ENCODE measurements around the gene NR3C2. TPM values are rescaled to one million over a fixed set of nuclear protein-coding genes. Genes with fewer than 3 reads are reported as not detected.

The NR3C2 gene
- total RNA-seq, 1 experiment from 2014 or later = 2.7 TPM

DNA sequence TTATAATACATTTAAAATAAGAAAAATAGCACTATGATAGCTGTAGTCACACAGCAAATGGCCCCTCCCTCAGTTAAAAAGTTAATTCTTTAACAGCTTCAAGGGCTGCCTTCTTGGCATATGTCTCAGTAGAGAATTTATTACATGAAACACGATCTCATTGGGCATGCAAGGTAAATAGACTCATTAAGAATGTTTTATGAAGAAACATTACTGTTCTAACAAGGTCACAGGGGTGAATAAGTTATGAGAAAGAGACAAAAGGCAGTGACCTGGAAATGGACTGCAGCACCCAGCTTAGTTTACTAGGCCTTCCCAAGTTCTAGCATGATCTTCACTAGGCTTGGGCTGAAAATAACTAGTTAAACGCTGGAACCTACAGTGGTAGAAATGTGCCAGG, 277.7 kb downstream of the NR3C2 start:
- DNase-seq (ENCODE audit: low read depth, low spot score) = no peak
- Histone ChIP-seq H2AFZ (ENCODE audit: low read depth, low read length, poor library complexity, severe bottlenecking) (no peak overlapping the region), H4K20me1 (ENCODE audit: insufficient read depth) (no peaks in the 10 kb centered on the region), H3K36me3 (ENCODE audit: control insufficient read depth in 1 of 2, insufficient read depth in 2 of 2, low read length in 2 of 2) (no peaks in the 10 kb centered on the region), H3K4me1 (ENCODE audit: control insufficient read depth in 1 of 2, insufficient read depth in 2 of 2, low read length in 2 of 2) (no peaks in the 10 kb centered on the region), H3K9ac (ENCODE audit: low read length) (no peak overlapping the region), H3K27ac (ENCODE audit: low read depth, low read length) (no peak overlapping the region), H3K4me3 (replicated peaks in 1 of 2; ENCODE audit: low read depth in 1 of 2, low read length in 2 of 2) (no peak overlapping the region), H3K4me2 (ENCODE audit: low read length) (no peak overlapping the region), H3K79me2 (ENCODE audit: insufficient read depth, low read length) (no peaks in the 10 kb centered on the region), H3K27me3 (ENCODE audit: insufficient read depth, low read length) (no peaks in the 10 kb centered on the region), H3K9me2 (ENCODE audit: insufficient read depth) (no peaks in the 10 kb centered on the region), H3K9me3 (ENCODE audit: control insufficient read depth in 1 of 2, insufficient read depth in 1 of 2, low read depth in 1 of 2, low read length in 2 of 2) (no peaks in the 10 kb centered on the region)
- POLR2A ChIA-PET = no interaction called here
- BruUV-seq (replicated peaks) = no TSS peak
- no peak for TF ChIP-seq EZH2phosphoT487 (IDR thresholded peaks at IDR 0.05; ENCODE audit: borderline replicate concordance)
- TF ChIP-seq, protein P1, sequence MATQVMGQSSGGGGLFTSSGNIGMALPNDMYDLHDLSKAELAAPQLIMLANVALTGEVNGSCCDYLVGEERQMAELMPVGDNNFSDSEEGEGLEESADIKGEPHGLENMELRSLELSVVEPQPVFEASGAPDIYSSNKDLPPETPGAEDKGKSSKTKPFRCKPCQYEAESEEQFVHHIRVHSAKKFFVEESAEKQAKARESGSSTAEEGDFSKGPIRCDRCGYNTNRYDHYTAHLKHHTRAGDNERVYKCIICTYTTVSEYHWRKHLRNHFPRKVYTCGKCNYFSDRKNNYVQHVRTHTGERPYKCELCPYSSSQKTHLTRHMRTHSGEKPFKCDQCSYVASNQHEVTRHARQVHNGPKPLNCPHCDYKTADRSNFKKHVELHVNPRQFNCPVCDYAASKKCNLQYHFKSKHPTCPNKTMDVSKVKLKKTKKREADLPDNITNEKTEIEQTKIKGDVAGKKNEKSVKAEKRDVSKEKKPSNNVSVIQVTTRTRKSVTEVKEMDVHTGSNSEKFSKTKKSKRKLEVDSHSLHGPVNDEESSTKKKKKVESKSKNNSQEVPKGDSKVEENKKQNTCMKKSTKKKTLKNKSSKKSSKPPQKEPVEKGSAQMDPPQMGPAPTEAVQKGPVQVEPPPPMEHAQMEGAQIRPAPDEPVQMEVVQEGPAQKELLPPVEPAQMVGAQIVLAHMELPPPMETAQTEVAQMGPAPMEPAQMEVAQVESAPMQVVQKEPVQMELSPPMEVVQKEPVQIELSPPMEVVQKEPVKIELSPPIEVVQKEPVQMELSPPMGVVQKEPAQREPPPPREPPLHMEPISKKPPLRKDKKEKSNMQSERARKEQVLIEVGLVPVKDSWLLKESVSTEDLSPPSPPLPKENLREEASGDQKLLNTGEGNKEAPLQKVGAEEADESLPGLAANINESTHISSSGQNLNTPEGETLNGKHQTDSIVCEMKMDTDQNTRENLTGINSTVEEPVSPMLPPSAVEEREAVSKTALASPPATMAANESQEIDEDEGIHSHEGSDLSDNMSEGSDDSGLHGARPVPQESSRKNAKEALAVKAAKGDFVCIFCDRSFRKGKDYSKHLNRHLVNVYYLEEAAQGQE (IDR thresholded peaks at IDR 0.05; ENCODE audit: low read depth) = no peak
- no peak for TF ChIP-seq YY1 (IDR thresholded peaks at IDR 0.05; ENCODE audit: extremely low read depth, insufficient replicate concordance, low read depth, low read length)
- no peak for TF ChIP-seq ZNF274 (IDR thresholded peaks at IDR 0.05; ENCODE audit: low read depth, low read length)
- TF ChIP-seq POLR2A (IDR thresholded peaks at IDR 0.05; ENCODE audit: borderline replicate concordance, extremely low read depth, insufficient read depth, insufficient read length) = no peak
- no peak for TF ChIP-seq SP1 (IDR thresholded peaks at IDR 0.05; ENCODE audit: low read depth)
- TF ChIP-seq, protein P2, sequence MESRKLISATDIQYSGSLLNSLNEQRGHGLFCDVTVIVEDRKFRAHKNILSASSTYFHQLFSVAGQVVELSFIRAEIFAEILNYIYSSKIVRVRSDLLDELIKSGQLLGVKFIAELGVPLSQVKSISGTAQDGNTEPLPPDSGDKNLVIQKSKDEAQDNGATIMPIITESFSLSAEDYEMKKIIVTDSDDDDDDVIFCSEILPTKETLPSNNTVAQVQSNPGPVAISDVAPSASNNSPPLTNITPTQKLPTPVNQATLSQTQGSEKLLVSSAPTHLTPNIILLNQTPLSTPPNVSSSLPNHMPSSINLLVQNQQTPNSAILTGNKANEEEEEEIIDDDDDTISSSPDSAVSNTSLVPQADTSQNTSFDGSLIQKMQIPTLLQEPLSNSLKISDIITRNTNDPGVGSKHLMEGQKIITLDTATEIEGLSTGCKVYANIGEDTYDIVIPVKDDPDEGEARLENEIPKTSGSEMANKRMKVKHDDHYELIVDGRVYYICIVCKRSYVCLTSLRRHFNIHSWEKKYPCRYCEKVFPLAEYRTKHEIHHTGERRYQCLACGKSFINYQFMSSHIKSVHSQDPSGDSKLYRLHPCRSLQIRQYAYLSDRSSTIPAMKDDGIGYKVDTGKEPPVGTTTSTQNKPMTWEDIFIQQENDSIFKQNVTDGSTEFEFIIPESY (IDR thresholded peaks at IDR 0.05; ENCODE audit: extremely low read depth, insufficient replicate concordance, low read length) = no peak
- no peak for TF ChIP-seq CBX3 (IDR thresholded peaks at IDR 0.05; ENCODE audit: low read depth)
- TF ChIP-seq ELF1 (IDR thresholded peaks at IDR 0.05; ENCODE audit: borderline replicate concordance, low read depth) = no peak
- TF ChIP-seq, protein P3, sequence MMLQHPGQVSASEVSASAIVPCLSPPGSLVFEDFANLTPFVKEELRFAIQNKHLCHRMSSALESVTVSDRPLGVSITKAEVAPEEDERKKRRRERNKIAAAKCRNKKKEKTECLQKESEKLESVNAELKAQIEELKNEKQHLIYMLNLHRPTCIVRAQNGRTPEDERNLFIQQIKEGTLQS (IDR thresholded peaks at IDR 0.05) = no peak
- TF ChIP-seq, protein P4, sequence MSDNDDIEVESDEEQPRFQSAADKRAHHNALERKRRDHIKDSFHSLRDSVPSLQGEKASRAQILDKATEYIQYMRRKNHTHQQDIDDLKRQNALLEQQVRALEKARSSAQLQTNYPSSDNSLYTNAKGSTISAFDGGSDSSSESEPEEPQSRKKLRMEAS (IDR thresholded peaks at IDR 0.05) = no peak
- no peak for TF ChIP-seq ZFX (IDR thresholded peaks at IDR 0.05)
- RAD21 ChIA-PET (ENCODE audit: low non-redundant PET in 1 of 2, low total read pairs in 2 of 2, uncharacterized antibody in 2 of 2, unreplicated experiment in 2 of 2) = no interaction called here
- no peak for ATAC-seq
- CTCF ChIA-PET = no interaction called here
- intact Hi-C loops (cut with micrococcal nuclease) = no loop called here
